HUDEP-2 (cell line): ENCODE data around the gene OPTC.

ENCODE experiments used
- DNase-seq, 76 experiments: peaks; one replicate each; lab custom pipeline; 2025; ENCODE audit not compliant: unreplicated experiment in 76 of 76; lab: John Stamatoyannopoulos, UW

The OPTC gene

DNA sequence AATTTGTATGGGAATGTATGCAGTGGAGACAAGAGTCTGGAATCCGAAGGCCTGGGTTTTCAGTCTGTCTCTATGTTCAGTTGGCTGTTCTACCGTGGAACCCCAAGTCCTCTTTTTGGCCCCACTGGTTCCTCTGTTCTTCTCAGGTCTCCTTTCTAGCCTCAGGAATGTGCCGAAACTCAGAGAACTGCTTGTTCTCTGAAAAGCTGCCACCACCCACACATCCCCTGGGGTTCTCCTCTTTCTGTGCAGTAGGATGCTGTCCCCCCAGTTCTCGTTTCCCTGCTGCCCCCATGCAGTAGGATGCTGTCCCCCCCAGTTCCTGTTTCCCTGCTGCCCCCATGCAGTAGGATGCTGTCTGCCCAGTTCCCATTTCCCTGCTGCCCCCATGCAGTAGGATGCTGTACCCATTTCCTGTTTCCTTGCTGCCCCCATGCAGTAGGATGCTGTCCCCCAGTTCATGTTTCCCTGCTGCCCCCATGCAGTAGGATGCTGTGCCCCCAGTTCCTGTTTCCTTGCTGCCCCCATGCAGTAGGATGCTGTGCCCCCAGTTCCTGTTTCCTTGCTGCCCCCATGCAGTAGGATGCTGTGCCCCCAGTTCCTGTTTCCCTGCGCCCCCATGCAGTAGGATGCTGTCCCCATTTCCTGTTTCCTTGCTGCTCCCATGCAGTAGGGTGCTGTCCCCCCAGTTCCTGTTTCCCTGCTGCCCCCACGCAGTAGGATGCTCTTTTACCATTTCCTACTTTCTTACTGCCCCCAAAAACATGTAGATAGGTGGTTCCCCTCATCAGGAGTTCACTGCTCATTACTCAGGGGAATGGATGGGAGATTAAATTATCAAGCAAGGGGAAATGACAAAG is 35.3 kb downstream of the OPTC start:
- DNase-seq = no peak

GRCh38 chr1:203531063-203531462 is 37.1 kb downstream of the OPTC start:
- DNase-seq = no peak

DNA sequence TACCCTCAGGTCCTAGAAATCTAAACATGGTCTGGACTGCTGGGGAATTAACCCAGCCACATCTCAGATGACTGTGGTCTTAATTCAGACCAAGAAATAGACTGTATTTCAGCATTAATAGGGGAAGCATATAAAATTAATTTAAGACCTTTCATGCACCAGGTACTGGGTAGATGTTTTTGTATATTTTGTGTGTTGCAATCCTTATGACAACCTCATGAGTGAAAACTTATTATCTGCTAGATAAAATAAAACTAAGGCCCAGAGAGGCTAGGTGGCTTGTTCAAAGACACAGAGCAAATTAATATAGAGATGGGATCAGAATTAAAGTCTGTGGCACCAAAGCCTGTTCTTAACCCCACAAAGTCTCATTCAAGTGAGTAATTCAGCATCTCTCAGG is 40.1 kb downstream of the OPTC start:
- DNase-seq = no peak

GRCh38 chr1:203534526-203534925 is 40.6 kb downstream of the OPTC start:
- no peak for DNase-seq

GRCh38 chr1:203536575-203536974 is 42.6 kb downstream of the OPTC start:
- DNase-seq = no peak

GRCh38 chr1:203536980-203537455 is 43.1 kb downstream of the OPTC start:
- DNase-seq = no peak

DNA sequence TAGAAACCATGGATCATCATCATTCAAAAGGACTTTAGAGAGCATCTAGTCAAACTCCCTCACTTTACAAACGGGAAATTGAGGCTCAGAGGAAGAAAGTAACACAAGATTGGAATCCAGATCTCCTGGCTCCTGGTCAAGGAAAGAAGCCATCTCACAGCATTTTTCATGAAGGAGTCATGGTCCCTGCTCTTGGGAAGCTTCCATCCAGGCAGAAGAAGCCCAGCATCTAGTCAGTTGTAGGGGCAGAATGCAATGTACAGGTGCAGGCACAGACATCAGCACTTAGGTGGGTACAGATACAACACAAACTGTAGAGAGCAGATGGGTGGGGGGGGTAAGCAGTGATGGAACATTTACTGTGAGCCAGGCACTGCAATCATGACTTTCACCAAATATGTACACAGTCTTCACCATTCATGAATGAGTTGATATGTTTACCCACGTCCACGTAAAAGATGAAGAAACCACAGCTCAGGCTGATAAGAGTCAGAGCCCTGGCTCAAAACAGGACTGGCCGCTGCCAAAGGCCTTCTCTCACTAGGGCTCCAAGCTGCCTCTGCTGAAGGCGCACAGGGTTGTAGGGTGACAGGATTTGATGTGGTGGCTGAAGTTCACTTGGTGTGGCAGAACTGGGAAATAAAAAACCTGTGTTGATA is 44.0 kb downstream of the OPTC start:
- no peak for DNase-seq

DNA sequence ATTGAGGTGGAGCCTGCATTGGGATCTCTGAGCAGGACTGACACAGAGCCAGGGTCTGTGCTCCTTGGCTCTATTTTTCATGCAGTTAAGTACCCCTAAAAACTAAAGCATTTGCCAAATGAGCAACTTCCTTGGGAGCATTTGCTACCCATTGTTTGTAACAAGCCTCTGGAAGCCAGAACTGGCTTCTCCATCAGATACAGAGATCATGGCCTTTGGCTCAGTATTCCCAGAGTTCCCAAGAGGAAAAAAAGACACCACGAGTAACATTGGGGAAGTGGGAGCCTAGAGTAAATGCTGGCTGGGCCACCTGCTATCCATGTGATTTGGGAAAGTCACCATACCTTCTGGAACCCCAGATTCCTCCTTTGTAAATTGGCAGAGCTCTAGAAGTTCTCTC is 44.8 kb downstream of the OPTC start:
- DNase-seq = no peak

DNA sequence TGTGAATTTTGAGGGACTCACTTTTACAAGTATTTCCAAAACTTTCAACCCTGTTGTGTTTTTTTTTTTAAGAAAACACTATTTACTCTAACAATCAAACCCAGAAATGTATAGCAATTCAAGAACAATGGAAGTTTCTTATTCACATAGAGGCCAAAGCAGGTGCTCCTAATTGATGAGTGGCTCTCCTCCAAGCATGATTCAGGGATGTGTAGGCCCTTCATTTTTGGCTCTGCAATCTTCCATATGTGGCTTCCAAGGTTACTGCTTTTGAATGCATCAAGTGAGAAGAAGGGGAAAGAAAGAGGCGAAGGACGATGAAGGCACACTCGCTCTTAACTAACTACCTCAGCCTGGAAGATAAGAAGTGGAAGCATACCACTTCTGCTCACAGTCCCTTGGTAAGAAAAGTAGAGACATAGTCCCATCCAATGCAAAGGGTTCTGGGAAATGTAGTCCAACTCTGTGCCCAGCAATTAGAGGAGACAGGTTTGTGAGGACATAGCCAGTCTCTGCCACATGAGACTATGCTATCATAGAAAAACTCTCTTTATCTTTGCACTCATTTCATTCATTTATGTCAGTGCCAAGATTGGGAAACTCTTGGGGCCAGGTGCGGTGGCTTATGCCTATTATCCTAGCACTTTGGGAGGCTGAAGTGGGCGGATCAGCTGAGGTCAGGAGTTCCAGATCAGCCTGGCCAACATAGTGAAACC is 46.0 kb downstream of the OPTC start:
- no peak for DNase-seq

- no peak for DNase-seq
These were observed 50.5 kb downstream of the OPTC start for GRCh38 chr1:203544485-203544884.

GRCh38 chr1:203544978-203545816 is 51.2 kb downstream of the OPTC start:
- no peak for DNase-seq

DNA sequence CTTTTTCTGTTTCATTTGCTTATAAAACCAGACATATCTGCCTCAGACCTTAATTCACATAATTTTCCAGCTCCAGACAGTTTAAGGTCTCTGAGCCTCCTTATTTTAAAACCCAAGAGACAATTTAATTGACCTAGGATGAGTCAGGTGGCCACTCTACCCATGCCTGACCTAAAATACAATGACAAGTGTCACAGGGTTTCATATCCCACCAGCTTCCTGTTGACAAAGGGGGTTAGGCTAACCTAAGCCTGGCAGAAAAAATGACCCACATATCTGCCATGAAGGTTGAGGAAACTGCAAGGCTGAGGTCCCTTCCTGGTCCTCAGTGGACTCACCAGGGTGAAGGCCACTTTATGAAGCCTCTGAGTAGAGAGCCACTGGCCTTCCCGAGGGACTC is 52.3 kb downstream of the OPTC start:
- no peak for DNase-seq

- DNase-seq = no peak
These were observed 53.2 kb downstream of the OPTC start for GRCh38 chr1:203547147-203547546.

- no peak for DNase-seq
These were observed 53.9 kb downstream of the OPTC start for GRCh38 chr1:203547771-203548421.

GRCh38 chr1:203548892-203549291 is 54.9 kb downstream of the OPTC start:
- no peak for DNase-seq

DNA sequence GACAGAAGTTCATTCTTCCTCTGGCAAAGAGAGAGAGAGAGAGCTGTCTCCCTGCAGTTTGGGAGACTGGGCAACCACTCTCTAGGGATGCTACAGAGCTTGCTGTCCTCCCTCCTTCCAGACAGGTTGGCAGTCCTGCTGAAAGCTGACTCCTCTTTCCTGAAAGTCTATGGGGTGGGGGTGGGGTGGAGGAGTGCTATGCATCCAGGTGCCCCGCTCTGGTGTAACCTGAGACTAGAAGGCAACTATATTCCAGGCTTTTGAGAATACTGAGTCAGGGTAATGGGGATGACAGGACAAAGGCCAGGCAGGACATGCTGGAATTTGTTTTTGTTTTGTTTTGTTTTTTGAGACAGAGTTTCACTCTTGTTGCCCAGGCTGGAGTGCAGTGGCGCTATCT is 55.4 kb downstream of the OPTC start:
- DNase-seq = no peak

GRCh38 chr1:203550846-203551245 is 56.9 kb downstream of the OPTC start:
- no peak for DNase-seq

DNA sequence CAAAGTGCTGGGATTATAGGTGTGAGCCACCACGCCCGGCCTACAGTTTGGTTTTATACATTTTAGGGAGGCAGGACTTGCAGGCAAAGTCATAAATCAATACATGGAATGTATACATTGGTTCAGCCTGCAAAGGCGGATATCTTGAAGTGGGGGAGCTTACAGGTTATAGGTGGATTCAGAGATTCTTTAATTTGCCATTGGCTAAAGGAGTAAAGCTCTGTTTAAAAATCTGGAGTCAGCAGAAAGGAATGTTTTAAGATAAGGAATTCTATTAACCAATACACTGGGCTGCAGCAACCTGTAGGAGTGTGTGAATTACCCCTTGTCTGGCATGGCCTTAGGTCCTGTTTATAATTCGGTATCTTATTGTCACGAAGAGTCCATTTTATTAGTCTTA is 57.6 kb downstream of the OPTC start:
- DNase-seq = no peak

DNA sequence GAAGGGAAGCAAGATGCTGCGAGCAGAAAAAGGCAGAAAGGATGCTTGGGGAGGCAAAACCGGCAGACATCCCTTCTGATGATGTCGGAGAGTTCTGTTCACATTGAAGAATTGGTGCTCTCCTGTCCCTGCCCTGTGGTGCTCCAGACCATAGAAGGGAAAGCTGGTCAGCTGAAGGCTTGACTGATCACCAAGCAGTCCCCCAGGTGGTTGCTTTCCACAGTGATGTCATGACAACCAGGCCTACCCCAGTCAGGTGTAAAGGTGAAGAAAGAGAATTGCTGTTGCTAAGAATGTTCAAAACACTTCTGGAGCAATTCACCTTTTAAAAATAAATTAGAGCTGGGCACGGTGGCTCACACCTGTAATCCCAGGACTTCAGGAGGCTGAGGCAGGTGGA is 59.5 kb downstream of the OPTC start:
- DNase-seq = no peak

GRCh38 chr1:203554071-203554470 is 60.1 kb downstream of the OPTC start:
- no peak for DNase-seq
